Gastrocnemius medialis (tissue), 4 donors: ENCODE data around the gene ABCB10. TPM values are rescaled to one million over a fixed set of nuclear protein-coding genes. Genes with fewer than 3 reads are reported as not detected.

Experiments used
- ATAC-seq, 2 donors: fragments of 150-250 bp; one replicate each; pipeline ENCODE4 v1.9.1; 2016
- DNase-seq, 2 donors: peaks; one replicate each; pipeline ENCODE4 v3.0.0-alpha.2; 2019
- H3K27ac ChIP-seq, 4 donors: fragments of 200-600 bp; sonication (generic); 1 replicate in 1 of 4; 2 replicates in 3 of 4; pipeline ENCODE4 v1.5.1; 2016 to 2018; ENCODE audit warnings: mild to moderate bottlenecking in 2 of 4, moderate library complexity in 1 of 4
- H3K27me3 ChIP-seq, 3 donors: fragments of 200-600 bp; sonication (generic) in 2 of 3; 1 replicate in 1 of 3; 2 replicates in 2 of 3; pipeline versions ENCODE4 v1.5.1 to v1.6.0; 2016 to 2019; ENCODE audit warnings: mild to moderate bottlenecking in 1 of 3, moderate library complexity in 1 of 3
- H3K36me3 ChIP-seq, 2 donors: fragments of 200-600 bp; sonication (generic) in 1 of 2; one replicate each; pipeline ENCODE4 v1.5.1; 2017 to 2018
- H3K4me1 ChIP-seq, 2 donors: fragments of 200-600 bp; sonication (generic) in 1 of 2; one replicate each; pipeline ENCODE4 v1.5.1; 2016 to 2017; ENCODE audit warnings: mild to moderate bottlenecking in 2 of 2
- H3K4me3 ChIP-seq, 4 donors: fragments of 200-600 bp; sonication (generic) in 3 of 4; 1 replicate in 1 of 4; 2 replicates in 3 of 4; pipeline ENCODE4 v1.5.1; 2016 to 2019; ENCODE audit warnings: mild to moderate bottlenecking in 2 of 4
- H3K9me3 ChIP-seq, 3 donors: fragments of 200-600 bp; sonication (generic) in 2 of 3; 1 replicate in 1 of 3; 2 replicates in 2 of 3; pipeline ENCODE4 v1.5.1; 2016 to 2019
- CTCF ChIP-seq, 5 experiments: fragments of 450-650 bp in 3 of 5; fragments of 200-600 bp in 2 of 5; sonication (generic) in 2 of 5; IDR thresholded peaks in 4 of 5; conservative IDR thresholded peaks in 1 of 5; 1 replicate in 4 of 5; 2 replicates in 1 of 5; pipeline ENCODE4 v1.5.1; 2016 to 2019; ENCODE audit warnings: antibody characterized with exemption in 5 of 5, mild to moderate bottlenecking in 3 of 5, moderate library complexity in 3 of 5
- POLR2A ChIP-seq, 2 donors: fragments of 450-650 bp; IDR thresholded peaks; one replicate each; pipeline ENCODE4 v1.6.1; 2017; ENCODE audit warnings: antibody characterized with exemption in 2 of 2, mild to moderate bottlenecking in 2 of 2, moderate library complexity in 2 of 2
- in situ Hi-C, 4 donors: fragments of 200-750 bp; cut with MboI; loops; one replicate each; pipeline versions ENCODE4 v1.15.0 to v1.8.0; 2017; ENCODE audit warnings: low sequenced_read_pairs in 4 of 4
- intact Hi-C: fragments of 100-400 bp; cut with DNase I; formaldehyde crosslinking; loops from one replicate; pipeline ENCODE4 v1.15.1; 2023; ENCODE audit warnings: low total_unique reads
- total RNA-seq, 4 donors: library from RNA; depleted of rRNA; stranded (reverse); fragments of >200 nt; gene quantifications; one replicate each; pipeline versions ENCODE4 v1.1.0 to v1.2.3, GENCODE V29; 2016

The ABCB10 gene
- total RNA-seq, 4 donors from 2014 or later: 14.5 to 29.9 (median 19.3) TPM

DNA sequence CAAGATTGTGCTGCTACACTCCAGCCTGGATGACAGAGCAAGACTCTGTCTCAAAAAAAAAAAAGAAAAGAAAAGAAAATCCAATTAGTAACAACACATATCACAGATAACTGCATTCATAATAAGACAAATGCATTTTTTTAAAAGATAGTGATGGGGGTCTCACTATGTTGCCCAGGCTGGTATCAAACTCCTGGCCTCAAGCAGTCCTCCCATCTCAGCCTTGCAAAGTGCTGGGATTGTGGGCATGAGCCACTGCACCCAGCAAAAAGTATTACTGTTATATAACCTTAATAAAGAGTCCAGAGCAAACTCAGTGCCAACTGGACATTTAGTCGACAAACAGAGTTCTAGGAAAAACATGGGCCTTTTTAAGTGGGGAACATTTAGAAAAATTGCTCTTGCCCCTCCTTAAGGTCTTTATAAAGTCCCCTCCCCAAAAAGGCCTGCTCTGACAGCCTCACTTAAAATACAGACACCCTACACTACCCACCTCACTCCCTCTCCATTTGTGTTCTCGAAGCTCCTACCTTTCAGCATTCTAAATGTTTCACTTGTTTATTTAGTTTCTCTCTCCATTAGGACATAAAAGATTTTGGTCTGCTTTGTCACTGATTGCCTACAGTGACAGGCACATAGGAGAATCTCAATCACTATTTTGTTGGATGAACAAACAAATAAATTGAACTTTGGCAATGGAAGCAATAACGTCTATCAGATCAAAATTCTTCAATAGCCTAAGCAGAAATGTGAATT lies 7.5 kb downstream of the ABCB10 start:
- Histone ChIP-seq H3K4me3 (no peak overlapping the region), H3K36me3 (peaks cover 0 to 23% of the 10 kb centered on the region in 2 donors), H3K27ac (no peak overlapping the region), H3K27me3 (no peaks in the 10 kb centered on the region), H3K4me1 (peaks cover 6 to 30% of the 10 kb centered on the region in 2 donors), H3K9me3 (no peaks in the 10 kb centered on the region)
- intact Hi-C loops: loop anchor here (10.0 kb wide), 1 partner anchor 294 kb away; no protein-coding TSS in a partner anchor
- in situ Hi-C loops: no loop called here
- no peak for TF ChIP-seq POLR2A (IDR thresholded peaks at IDR 0.05)
- TF ChIP-seq CTCF (IDR thresholded peaks at IDR 0.05 in 4 of 5, conservative IDR thresholded peaks at IDR 0.05 in 1 of 5): no peak
- DNase-seq (no peak), ATAC-seq (no peak)

GRCh38 chr1:229547542-229547941 lies 11.0 kb downstream of the ABCB10 start:
- Histone ChIP-seq H3K27me3 (no peaks in the 10 kb centered on the region), H3K9me3 (no peaks in the 10 kb centered on the region), H3K4me3 (no peak overlapping the region), H3K27ac (no peak overlapping the region), H3K4me1 (peaks cover 0 to 9% of the 10 kb centered on the region in 2 donors), H3K36me3 (peaks cover 0 to 29% of the 10 kb centered on the region in 2 donors)
- intact Hi-C loops: no loop called here
- TF ChIP-seq POLR2A (IDR thresholded peaks at IDR 0.05): no peak
- no peak for TF ChIP-seq CTCF (IDR thresholded peaks at IDR 0.05 in 4 of 5, conservative IDR thresholded peaks at IDR 0.05 in 1 of 5)
- in situ Hi-C loops: no loop called here
- ATAC-seq (no peak), DNase-seq (no peak)

DNA sequence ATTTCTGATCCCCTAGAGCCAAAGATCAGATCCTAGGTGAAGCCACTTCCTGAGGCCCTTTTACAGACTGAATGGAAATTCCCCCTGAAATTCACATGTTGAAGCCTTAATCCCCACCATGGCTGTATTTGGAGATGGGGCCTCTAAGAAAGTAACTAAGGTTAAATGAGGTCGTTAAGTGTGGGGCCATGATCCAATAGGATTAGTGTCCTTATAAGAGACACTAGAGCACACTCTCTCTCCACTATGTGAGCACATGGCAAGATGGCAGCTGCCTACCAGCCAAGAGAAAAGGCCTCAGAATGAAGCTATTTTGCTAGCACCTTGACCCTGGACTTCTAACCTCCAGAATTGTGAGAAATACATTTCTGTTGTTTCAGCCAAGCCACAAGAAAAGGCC lies 13.9 kb downstream of the ABCB10 start:
- Histone ChIP-seq H3K36me3 (peaks cover 0 to 53% of the 10 kb centered on the region in 2 donors), H3K27me3 (no peaks in the 10 kb centered on the region), H3K9me3 (no peaks in the 10 kb centered on the region), H3K27ac (no peak overlapping the region), H3K4me1 (no peaks in the 10 kb centered on the region), H3K4me3 (no peak overlapping the region)
- ATAC-seq: no peak
- in situ Hi-C loops: no loop called here
- intact Hi-C loops: no loop called here
- DNase-seq: no peak
- TF ChIP-seq POLR2A (IDR thresholded peaks at IDR 0.05) (no peak), CTCF (IDR thresholded peaks at IDR 0.05 in 4 of 5, conservative IDR thresholded peaks at IDR 0.05 in 1 of 5) (no peak)

- intact Hi-C loops (no loop called here), in situ Hi-C loops (no loop called here)
- Histone ChIP-seq H3K36me3 (peaks cover 0 to 68% of the 10 kb centered on the region in 2 donors), H3K4me1 (no peaks in the 10 kb centered on the region), H3K4me3 (no peak overlapping the region), H3K27me3 (no peaks in the 10 kb centered on the region), H3K9me3 (no peaks in the 10 kb centered on the region), H3K27ac (no peak overlapping the region)
- ATAC-seq (no peak), DNase-seq (no peak)
- TF ChIP-seq CTCF (IDR thresholded peaks at IDR 0.05 in 4 of 5, conservative IDR thresholded peaks at IDR 0.05 in 1 of 5) (no peak), POLR2A (IDR thresholded peaks at IDR 0.05) (no peak)
Measured at GRCh38 chr1:229539863-229540506, 18.5 kb downstream of the ABCB10 start.
